Cerebellar cortex (tissue), 1 donor: ENCODE data around the gene BHLHE40.

Experiments used
- DNase-seq: peaks from one replicate; pipeline ENCODE4 v3.0.0-alpha.2; 2015; ENCODE audit warnings: low spot score

BHLHE40 gene

DNA sequence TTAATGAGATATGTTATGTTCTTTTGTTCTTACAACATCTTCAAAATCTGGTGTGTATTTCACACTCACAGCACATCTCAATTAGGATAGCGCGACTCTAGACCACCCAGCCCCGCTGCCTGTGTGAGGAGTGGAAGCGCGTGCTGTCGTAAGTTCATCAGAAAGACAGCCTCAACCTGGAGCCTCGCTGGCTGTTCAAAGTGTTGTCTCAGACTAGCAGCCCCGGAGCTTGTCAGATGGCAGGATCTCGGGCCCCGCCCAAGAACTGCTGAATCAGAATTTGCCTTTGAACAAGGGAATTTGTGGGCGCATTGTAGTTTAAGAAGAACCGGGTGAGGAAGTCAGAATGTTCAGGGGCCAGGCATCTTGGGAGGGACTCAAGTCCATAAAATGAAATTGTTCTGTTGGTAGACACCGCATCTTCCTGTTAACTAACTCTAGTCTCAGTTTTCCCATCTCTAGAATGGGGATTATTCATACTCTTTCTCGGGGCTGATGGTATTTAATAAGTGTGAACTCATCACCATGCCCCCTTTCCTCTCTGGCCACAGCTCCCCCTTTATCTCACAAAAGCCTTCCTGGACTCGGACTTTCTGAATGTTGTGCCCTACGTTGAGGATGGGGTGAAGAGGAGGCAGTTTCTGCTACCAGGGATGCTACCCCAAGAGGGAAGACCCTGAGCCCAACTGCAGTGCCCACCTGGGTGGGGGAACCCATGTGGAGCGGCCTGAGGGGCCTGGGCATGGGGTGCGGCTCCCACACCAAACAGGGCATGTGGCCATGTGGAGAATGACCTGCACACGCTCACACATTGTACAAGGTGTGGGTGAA, 40.4 kb downstream of the BHLHE40 start:
- no peak for DNase-seq

DNA sequence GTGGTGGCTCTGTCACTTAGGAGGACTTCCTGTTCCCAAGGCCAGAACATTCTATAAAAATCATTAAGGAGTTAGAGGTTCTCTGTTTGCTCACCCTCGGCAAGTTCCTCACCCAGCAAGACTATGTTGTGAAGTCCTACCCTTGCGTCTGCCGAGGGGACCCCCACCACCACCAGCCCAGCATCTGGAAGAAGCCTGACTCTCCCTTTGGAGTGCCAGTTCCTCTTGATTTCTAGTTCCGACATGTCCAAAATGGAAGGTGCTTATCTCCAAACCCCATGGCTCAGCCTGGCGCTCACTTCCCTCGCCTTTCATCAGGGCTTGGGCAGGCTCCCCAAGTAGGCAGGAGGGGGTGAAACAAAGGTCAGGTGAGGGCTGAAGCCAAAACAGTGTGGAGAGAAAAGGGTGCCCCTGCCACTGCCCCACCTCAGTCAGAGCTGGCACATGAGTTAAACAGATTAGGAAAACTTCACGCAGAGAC, 41.0 kb downstream of the BHLHE40 start:
- DNase-seq: no peak

DNA sequence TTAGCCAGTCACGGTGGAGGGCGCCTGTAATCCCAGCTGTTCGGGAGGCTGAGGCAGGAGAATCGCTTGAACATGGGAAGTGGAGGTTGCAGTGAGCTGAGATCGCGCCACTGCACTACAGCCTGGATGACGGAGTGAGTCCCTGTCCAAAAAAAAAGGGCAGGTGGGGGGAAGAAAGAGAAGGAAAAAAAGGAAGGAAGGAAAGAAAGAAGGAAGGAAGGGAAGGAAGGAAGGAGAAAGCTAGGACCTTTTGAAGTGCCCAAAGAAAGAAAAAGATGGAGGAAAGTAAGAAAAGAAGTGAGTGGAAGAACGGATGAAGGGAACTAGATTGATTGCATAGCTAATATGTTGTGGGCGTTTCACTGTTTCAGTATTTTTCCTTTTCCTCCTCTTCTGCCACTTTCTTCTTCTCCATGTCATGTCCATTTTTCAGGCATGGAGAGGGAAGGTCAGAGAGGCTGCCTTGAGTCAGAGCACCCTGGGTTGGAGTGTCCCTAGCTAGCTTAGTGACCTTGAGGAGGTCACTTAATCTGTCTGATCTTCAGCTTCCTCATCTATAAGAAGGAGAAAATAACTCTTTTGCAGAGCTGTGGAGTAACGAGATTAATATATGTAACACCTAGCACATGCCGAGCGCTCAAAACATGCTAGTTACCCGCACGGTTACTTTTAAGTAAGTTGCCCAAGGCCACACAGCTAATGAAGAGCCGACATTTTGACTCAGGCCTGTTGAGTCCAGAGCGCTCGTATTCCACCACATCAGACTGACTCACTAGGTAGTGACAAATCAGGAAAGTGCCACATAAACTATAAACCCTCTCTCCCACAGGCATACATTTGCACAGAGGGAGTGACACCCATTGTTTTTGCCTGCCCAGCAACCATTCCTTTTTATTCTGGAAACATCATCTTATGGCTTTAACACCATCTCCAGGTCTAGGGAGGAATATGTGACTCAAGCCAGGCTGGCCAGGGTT, 42.2 kb downstream of the BHLHE40 start:
- no peak for DNase-seq

DNA sequence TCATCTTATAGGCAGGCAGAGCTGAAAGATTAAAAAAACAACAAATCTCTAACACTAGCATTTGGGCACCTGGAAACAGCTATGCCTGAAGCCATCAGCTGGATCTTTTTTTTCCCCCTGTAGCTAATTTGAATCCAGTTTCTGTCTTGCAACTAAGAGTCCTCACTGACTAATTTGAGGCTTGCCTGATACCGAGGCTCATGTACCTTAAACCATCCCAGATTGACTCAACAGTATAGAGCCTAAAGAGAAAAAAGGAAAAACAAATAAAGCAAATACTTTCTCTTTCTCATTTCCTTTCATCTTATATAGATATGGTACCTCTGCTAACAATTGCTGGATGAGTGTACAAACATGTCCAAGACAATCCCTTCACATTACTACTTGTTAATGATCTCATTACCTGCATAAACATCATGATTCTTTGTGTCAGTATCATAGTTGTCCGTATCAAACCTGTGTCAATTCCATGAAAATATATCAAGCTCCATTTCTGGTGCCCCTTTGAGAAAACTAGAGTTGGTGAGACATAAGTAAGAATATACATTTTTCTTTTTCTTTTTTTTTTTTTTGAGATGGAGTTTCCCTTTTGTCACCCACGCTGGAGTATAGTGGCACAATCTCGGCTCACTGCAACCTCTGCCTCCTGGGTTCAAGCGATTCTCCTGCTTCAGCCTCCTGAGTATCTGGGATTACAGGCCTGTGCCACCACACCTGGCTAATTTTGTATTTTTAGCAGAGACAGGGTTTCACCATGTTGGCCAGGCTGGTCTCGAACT, 43.1 kb downstream of the BHLHE40 start:
- no peak for DNase-seq

DNA sequence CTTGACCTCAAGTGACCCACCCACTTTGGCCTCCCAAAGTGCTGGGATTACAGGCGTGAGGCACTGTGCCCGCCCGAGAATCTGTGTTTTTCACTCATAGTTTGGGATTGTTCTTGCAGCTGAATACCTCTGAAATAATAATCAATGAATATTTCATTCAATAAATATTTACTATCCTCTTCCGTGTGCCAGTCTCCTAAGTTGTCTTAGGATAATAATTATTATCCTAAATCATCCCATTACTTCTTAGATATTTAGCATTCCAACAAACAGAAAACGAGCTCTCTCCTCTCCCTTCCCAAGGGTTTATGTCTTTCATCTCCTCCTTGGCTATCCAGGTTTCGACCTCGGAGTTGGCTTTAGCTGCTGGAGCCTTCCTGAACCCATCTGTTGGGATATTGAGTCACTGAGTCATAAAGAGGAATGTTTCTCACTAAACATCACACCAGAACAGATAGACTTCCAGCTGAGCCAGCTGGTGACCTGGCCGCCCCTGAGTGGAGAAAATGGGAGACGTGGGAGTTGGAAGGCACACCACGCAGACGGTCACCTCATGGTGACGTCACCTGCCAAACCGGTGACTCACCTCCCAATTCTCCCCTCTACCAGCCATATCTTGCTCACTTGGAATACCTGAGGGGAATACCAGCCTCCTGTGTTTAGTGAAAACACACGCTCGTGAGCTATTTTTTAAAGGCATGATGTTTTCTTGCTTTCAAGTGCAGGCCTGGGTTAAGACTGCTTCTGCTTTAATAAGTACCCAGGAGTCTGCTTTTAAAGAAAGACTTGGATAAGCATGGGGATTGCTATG, 43.9 kb downstream of the BHLHE40 start:
- peak; percentile 22 for DNase-seq

DNA sequence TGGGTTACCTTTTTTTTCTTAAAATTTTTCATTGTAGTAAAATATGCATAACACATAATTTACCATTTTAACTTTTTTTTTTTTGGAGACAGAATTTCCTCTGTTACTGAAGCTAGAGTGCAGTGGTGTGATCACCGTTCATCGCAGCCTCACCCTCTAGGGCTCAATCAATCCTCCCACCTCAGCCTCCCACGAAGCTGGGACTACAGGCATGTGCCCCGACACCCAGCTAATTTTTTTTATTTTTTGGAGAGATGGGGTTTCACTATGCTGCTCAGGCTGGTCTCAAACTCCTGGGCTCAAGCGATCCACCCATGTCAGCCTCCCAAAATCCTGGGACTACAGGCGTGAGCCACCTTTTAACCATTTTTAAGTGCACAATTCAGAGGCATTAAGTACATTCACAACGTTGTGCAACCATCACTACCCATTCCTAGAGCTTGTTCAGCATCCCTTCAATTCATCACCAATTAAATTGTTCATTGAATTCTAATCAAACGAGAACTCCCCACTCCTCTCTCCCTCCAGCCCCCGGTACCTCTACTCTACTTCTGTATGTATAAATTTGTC, 44.6 kb downstream of the BHLHE40 start:
- no peak for DNase-seq

DNA sequence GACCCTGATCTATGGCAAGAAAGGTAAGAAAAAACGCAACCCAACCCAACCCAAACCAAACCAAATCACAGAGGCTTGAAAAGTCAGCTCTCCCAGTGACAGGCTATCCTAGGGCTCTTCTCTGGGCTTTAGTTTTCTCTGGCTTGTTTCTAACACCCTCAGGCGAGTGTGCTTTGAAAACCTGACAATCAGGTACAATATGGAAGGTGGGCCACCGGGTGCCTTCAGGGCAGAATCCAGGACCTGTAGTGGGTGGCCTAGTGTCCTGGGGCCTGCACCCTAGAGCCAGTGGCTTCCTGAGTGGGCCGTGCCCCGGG, 46.8 kb downstream of the BHLHE40 start:
- DNase-seq: peak; percentile 16

DNA sequence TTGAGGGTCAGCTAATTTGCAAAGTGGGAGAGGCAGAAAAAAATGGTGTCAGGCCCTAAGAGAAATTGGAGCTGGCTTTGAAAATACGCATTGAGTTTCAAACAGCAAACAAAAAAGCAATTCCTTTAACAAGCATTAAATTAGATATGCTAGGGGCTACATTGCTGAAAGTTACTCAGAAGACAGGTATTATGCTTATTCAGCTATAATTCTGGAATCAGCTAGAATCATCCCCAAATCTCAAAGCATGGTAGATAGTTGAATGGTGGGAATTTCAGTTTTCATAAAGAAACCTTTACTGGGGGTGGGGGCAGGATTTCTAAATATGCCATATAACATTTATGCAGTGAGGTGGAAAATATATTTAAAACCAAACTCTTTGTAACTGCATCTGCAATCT, 50.5 kb downstream of the BHLHE40 start:
- no peak for DNase-seq

DNA sequence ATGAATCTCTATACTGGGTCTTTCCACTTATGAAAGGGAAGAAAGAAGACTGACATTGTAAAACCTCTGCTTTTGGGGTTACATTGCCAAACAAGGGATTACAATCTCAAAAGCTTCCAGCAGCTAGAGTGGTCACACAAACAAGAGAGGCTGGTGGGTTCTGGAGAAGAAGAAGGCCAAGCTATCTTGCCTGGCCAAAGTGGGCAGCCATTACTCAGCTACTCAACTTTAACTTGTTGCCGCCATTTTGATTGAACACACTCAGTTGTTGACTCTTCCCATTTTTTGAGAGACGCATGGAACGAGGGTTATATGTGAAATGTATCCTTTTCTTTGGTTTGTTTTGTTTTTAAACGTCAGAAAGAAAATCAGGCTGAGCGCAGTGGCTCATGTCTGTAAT, 50.9 kb downstream of the BHLHE40 start:
- no peak for DNase-seq

DNA sequence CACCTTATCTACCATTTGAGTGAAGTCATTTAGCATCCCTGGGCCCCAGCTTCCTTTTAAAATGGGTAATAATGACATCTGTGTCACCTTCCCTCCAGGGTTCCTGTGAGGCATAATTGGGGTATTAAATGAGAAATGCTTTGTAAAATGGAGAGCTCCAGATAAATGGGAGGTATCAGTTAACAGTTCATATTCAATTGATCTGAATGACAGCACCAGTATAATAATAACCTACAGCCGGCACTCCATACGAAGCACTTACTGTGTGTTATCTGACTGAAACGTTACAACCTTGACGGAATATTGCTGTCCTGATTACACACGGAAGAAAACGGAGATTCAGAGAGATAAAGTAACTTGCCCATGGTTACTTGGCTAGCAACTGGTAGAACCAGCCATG, 53.6 kb downstream of the BHLHE40 start:
- no peak for DNase-seq
